ENCODE results near the gene IGHMBP2.
"Not testable (repeated sequence)": the region's sequence is repeated elsewhere in the genome, so short reads cannot be mapped to it uniquely, and the experiment has no call there.

IGHMBP2 gene

DNA sequence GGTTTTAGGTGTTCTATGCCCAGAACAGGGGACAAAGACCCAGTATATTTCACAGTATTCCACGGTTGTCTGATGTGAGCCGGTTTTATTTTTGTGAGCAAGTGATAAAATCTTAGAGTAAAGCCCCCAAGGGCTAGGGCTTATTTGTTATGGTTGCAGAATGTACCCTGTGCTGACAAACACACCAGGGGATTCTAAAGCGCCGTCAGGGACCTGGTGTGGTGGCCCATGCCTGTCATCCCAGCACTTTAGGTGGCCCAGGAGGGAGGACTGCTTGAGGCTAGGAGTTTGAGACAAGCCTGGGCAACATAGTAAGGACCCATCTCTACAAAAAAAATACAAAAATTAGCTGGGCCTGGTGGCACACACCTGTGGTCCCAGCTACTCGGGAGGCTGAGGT is 22.8 kb upstream of the IGHMBP2 start:
- Histone ChIP-seq H3K4me3 (ENCODE audit: insufficient read depth, low read length, poor library complexity, severe bottlenecking) (no peak overlapping the region), H3K9ac (ENCODE audit: low read length) (no peak overlapping the region), H3K36me3 (ENCODE audit: low read length) (no peaks in the 10 kb centered on the region), H3K27ac (ENCODE audit: low read depth, low read length) (no peak overlapping the region), H2AFZ (ENCODE audit: low read depth, low read length, severe bottlenecking) (no peak overlapping the region), H3F3A (ENCODE audit: insufficient read depth) (no peaks in the 10 kb centered on the region), H3K9me3 (ENCODE audit: insufficient read depth, low read length) (no peaks in the 10 kb centered on the region), H4K20me1 (ENCODE audit: low read depth, low read length) (no peaks in the 10 kb centered on the region), H3K4me2 (ENCODE audit: low read depth, low read length, poor library complexity, severe bottlenecking) (no peak overlapping the region), H3K79me2 (ENCODE audit: insufficient read depth, low read length) (no peaks in the 10 kb centered on the region), H3K27me3 (ENCODE audit: low read length) (no peaks in the 10 kb centered on the region), H3K9me2 (replicated peaks; ENCODE audit: insufficient read depth, low read length) (no peaks in the 10 kb centered on the region)
- TF ChIP-seq, protein P1, sequence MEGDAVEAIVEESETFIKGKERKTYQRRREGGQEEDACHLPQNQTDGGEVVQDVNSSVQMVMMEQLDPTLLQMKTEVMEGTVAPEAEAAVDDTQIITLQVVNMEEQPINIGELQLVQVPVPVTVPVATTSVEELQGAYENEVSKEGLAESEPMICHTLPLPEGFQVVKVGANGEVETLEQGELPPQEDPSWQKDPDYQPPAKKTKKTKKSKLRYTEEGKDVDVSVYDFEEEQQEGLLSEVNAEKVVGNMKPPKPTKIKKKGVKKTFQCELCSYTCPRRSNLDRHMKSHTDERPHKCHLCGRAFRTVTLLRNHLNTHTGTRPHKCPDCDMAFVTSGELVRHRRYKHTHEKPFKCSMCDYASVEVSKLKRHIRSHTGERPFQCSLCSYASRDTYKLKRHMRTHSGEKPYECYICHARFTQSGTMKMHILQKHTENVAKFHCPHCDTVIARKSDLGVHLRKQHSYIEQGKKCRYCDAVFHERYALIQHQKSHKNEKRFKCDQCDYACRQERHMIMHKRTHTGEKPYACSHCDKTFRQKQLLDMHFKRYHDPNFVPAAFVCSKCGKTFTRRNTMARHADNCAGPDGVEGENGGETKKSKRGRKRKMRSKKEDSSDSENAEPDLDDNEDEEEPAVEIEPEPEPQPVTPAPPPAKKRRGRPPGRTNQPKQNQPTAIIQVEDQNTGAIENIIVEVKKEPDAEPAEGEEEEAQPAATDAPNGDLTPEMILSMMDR (IDR thresholded peaks at IDR 0.05; ENCODE audit: insufficient read depth, low read length, poor library complexity, severe bottlenecking): no peak

- H3K4me3 ChIP-seq (ENCODE audit: insufficient read depth, low read length, poor library complexity, severe bottlenecking): no peak overlapping the region
- H3K27ac ChIP-seq (ENCODE audit: low read depth, low read length): no peak overlapping the region
- H3K36me3 ChIP-seq (ENCODE audit: low read length): no peaks in the 10 kb centered on the region
- no peaks in the 10 kb centered on the region for H3F3A ChIP-seq (ENCODE audit: insufficient read depth)
- H3K9me2 ChIP-seq (replicated peaks; ENCODE audit: insufficient read depth, low read length): no peaks in the 10 kb centered on the region
- H3K79me2 ChIP-seq (ENCODE audit: insufficient read depth, low read length): no peaks in the 10 kb centered on the region
- H3K4me2 ChIP-seq (ENCODE audit: low read depth, low read length, poor library complexity, severe bottlenecking): no peak overlapping the region
- no peak overlapping the region for H3K9ac ChIP-seq (ENCODE audit: low read length)
- no peaks in the 10 kb centered on the region for H3K27me3 ChIP-seq (ENCODE audit: low read length)
- no peaks in the 10 kb centered on the region for H4K20me1 ChIP-seq (ENCODE audit: low read depth, low read length)
- no peaks in the 10 kb centered on the region for H3K9me3 ChIP-seq (ENCODE audit: insufficient read depth, low read length)
- TF ChIP-seq, protein P1 (IDR thresholded peaks at IDR 0.05; ENCODE audit: insufficient read depth, low read length, poor library complexity, severe bottlenecking): no peak
- no peak for TF ChIP-seq EZH2phosphoT487 (conservative IDR thresholded peaks at IDR 0.05; ENCODE audit: low read length)
- no peak overlapping the region for H2AFZ ChIP-seq (ENCODE audit: low read depth, low read length, severe bottlenecking)
These were observed 22.4 kb upstream of the IGHMBP2 start for GRCh38 chr11:68881320-68881719.

DNA sequence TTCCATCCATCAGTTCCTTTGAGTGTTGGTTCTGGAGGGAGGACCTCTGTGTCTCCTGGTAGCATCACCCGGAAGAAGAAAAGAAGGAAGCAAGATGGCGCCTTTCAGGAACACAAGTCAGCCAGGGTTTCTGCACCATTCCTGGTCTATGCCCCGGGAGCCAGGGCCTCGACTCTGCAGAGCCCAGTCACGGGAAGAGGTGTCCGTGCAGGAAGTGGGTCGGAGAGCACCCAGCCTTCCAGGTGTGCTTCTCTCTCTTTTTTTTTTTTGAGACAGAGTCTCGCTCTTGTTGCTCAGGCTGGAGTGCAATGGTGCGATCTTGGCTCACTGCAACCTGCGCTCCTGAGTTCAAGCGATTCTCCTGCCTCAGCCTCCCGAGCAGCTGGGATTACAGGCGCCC is 21.3 kb upstream of the IGHMBP2 start:
- Histone ChIP-seq H3F3A (ENCODE audit: insufficient read depth) (no peaks in the 10 kb centered on the region), H3K9ac (ENCODE audit: low read length) (no peak overlapping the region), H3K36me3 (ENCODE audit: low read length) (no peaks in the 10 kb centered on the region), H3K27me3 (ENCODE audit: low read length) (no peaks in the 10 kb centered on the region), H3K9me2 (replicated peaks; ENCODE audit: insufficient read depth, low read length) (no peaks in the 10 kb centered on the region), H2AFZ (ENCODE audit: low read depth, low read length, severe bottlenecking) (no peak overlapping the region), H3K79me2 (ENCODE audit: insufficient read depth, low read length) (no peaks in the 10 kb centered on the region), H3K27ac (ENCODE audit: low read depth, low read length) (no peak overlapping the region), H3K4me3 (ENCODE audit: insufficient read depth, low read length, poor library complexity, severe bottlenecking) (no peak overlapping the region), H4K20me1 (ENCODE audit: low read depth, low read length) (no peaks in the 10 kb centered on the region), H3K9me3 (ENCODE audit: insufficient read depth, low read length) (no peaks in the 10 kb centered on the region), H3K4me2 (ENCODE audit: low read depth, low read length, poor library complexity, severe bottlenecking) (no peak overlapping the region)
- TF ChIP-seq, protein P1 (IDR thresholded peaks at IDR 0.05; ENCODE audit: insufficient read depth, low read length, poor library complexity, severe bottlenecking): no peak
- no peak for TF ChIP-seq EZH2phosphoT487 (conservative IDR thresholded peaks at IDR 0.05; ENCODE audit: low read length)

- not testable (repeated sequence) for H2AFZ ChIP-seq (ENCODE audit: low read depth, low read length, severe bottlenecking); H3K36me3 ChIP-seq (ENCODE audit: low read length); H3K27me3 ChIP-seq (ENCODE audit: low read length); H3K9ac ChIP-seq (ENCODE audit: low read length); H3K27ac ChIP-seq (ENCODE audit: low read depth, low read length); H4K20me1 ChIP-seq (ENCODE audit: low read depth, low read length); H3K4me2 ChIP-seq (ENCODE audit: low read depth, low read length, poor library complexity, severe bottlenecking); H3K9me3 ChIP-seq (ENCODE audit: insufficient read depth, low read length); H3K79me2 ChIP-seq (ENCODE audit: insufficient read depth, low read length); H3K4me3 ChIP-seq (ENCODE audit: insufficient read depth, low read length, poor library complexity, severe bottlenecking); H3K9me2 ChIP-seq (replicated peaks; ENCODE audit: insufficient read depth, low read length); H3F3A ChIP-seq (ENCODE audit: insufficient read depth)
These were observed 18.9 kb upstream of the IGHMBP2 start for GRCh38 chr11:68884827-68885226.

Measured in SU-DHL-6 (cell line).